ENCODE data around the gene DIAPH1.

GRCh38 chr5:141510850-141511601, 107.8 kb downstream of the DIAPH1 start:
- TF ChIP-seq, protein P1, sequence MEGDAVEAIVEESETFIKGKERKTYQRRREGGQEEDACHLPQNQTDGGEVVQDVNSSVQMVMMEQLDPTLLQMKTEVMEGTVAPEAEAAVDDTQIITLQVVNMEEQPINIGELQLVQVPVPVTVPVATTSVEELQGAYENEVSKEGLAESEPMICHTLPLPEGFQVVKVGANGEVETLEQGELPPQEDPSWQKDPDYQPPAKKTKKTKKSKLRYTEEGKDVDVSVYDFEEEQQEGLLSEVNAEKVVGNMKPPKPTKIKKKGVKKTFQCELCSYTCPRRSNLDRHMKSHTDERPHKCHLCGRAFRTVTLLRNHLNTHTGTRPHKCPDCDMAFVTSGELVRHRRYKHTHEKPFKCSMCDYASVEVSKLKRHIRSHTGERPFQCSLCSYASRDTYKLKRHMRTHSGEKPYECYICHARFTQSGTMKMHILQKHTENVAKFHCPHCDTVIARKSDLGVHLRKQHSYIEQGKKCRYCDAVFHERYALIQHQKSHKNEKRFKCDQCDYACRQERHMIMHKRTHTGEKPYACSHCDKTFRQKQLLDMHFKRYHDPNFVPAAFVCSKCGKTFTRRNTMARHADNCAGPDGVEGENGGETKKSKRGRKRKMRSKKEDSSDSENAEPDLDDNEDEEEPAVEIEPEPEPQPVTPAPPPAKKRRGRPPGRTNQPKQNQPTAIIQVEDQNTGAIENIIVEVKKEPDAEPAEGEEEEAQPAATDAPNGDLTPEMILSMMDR (conservative IDR thresholded peaks at IDR 0.05; ENCODE audit: low read length) = no peak
- TF ChIP-seq EZH2phosphoT487 (IDR thresholded peaks at IDR 0.05; ENCODE audit: borderline replicate concordance) = no peak
